Activated T-helper 2 cell treated with anti-CD3 and anti-CD28 coated beads, Interferon-gamma antibody, Interleukin-2, Interleukin-4, amounts not matched to agents 10 μg/mL and 5 μg/mL and 100 μg/mL, durations not matched to agents 14 hours and 24 hours and 36 hours (primary cell): Measurements from ENCODE around the gene SESN3. TPM values are rescaled to one million over a fixed set of nuclear protein-coding genes. Genes with fewer than 3 reads are reported as not detected.

Source experiments
- total RNA-seq: library from RNA; stranded (reverse); gene quantifications from 2 replicates; pipeline ENCODE4 v1.2.3, GENCODE V29; 2022

SESN3 gene
- total RNA-seq, 1 donor from 2014 or later = 73.2 TPM

Other genes with a start within 250 kb of the SESN3 start
- gene KDM4E, start 205.9 kb downstream of the SESN3 start, total RNA-seq = not detected in 2 replicates
- gene KDM4F, start 181.8 kb downstream of the SESN3 start, total RNA-seq = not detected in 2 replicates
- 43.5 and 50.3 TPM in 2 replicates for gene SRSF8, start 164.3 kb downstream of the SESN3 start, total RNA-seq
- 33.7 and 34.9 TPM in 2 replicates for gene ENDOD1, start 141.4 kb downstream of the SESN3 start, total RNA-seq